Fibroblast of lung (primary cell): Measurements from ENCODE around the gene HAL.

Experiments
- CTCF ChIP-seq, 2 donors: IDR thresholded peaks in 1 of 2; conservative IDR thresholded peaks in 1 of 2; 1 replicate in 1 of 2; 2 replicates in 1 of 2; pipeline ENCODE4 v1.5.1; 2011 to 2012; ENCODE audit warnings: low read length in 2 of 2, control low read depth in 1 of 2, inconsistent platforms in 1 of 2, low read depth in 1 of 2, mild to moderate bottlenecking in 1 of 2
- EZH2 ChIP-seq: IDR thresholded peaks from 2 replicates; pipeline ENCODE4 v1.5.1; 2012; ENCODE audit warnings: low read length, control low read depth, mild to moderate bottlenecking; ENCODE audit errors: missing control alignments

GRCh38 chr12:95993907-95994306, 2.2 kb downstream of the HAL start:
- TF ChIP-seq EZH2, result no peak
- TF ChIP-seq CTCF (conservative IDR thresholded peaks at IDR 0.05 in 1 of 2, IDR thresholded peaks at IDR 0.05 in 1 of 2; ENCODE audit: low read depth in 1 of 2, low read length in 2 of 2), result no peak
